Stimulated activated CD4-positive, alpha-beta T cell treated with anti-CD3 and anti-CD28 coated beads, Interleukin-12 subunit alpha, Interleukin-12 subunit beta, amount 100 ng/mL, for 24 hours (primary cell): ENCODE measurements around the gene SNAI3.

Source experiments
- DNase-seq, 2 experiments: peaks; one replicate each; pipeline ENCODE4 v3.0.0-alpha.2; 2020; ENCODE audit warnings: low read depth in 2 of 2

SNAI3 gene

DNA sequence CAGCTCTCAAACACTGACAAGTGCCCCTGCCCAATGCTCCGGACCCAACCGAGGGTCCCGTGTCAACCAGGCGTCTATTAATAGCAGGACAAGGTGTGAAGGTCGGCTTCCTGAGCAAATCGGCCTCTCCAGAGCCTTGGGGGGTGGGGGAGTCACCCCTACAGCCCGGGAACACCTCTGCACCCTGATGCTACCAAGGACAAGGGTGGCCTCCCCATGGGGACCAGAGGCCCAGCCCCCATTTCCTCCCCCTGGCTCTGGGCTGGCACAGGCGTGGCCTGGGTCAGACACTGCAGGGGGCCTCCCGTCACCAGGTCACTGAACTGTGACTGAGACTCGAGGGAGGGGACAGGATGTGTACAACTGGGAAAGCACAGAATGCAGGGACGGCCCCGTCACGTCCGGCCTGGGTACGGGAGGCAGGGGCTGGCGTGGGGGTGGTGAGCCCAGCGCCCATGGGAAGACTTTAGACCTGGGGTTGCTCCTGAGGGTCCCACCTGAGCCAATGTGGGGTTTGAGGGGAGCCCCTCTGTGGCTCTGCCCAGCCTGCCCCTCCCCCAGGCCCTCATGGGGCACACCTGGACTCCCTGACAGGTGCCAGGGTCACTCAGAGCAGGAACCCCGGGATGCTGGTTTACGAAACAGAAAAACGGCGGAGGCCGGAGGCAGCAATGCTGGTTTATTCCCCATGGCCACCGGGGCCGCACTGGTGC is 34.9 kb downstream of the SNAI3 start:
- DNase-seq: peak; percentile 54 to 84

GRCh38 chr16:88650749-88651275 is 35.5 kb downstream of the SNAI3 start, which contains the start of gene CYBA:
TSS of gene CYBA (minus strand) at chr16:88651053. CDS start at chr16:88651013, 40 bp downstream.
- peak; percentile 68 to 81 for DNase-seq

GRCh38 chr16:88649924-88650748 is 36.2 kb downstream of the SNAI3 start:
- DNase-seq: no peak

- DNase-seq: no peak
These were observed 36.9 kb downstream of the SNAI3 start for GRCh38 chr16:88649195-88649923.

GRCh38 chr16:88647178-88648070 is 38.9 kb downstream of the SNAI3 start:
- no peak for DNase-seq

DNA sequence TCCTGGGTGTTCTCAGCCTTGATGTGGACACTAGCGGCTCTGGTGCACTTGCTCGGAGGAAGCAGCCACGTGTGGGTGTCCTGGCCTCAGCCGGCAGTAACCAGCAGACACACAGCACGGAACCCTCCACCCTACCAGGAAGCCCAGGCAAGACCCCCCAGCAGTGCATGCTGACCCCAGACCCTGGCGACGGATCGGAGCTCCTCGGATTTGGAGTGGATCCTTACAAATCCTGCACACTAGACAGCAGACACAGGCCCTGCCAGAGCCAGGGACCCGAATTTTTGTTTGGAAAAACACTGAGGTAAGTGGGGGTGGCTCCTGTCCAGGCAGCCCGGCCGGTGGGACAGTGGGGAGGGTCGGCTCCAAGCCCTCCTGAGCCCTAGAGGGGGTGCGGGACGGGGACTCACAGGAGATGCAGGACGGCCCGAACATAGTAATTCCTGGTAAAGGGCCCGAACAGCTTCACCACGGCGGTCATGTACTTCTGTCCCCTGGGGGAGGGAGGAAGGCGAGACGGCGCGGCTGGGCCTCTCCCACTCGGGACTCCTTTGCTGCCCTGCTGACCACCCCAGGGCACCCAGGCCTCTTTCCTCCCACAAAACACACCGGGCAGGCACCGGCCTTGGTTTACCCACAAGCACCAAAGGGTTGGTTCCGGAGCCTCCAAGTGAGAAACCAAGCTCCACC is 39.8 kb downstream of the SNAI3 start:
- no peak for DNase-seq

- no peak for DNase-seq
These were observed 40.4 kb downstream of the SNAI3 start for GRCh38 chr16:88645941-88646340.

GRCh38 chr16:88645455-88645854 is 40.9 kb downstream of the SNAI3 start:
- DNase-seq: no peak

DNA sequence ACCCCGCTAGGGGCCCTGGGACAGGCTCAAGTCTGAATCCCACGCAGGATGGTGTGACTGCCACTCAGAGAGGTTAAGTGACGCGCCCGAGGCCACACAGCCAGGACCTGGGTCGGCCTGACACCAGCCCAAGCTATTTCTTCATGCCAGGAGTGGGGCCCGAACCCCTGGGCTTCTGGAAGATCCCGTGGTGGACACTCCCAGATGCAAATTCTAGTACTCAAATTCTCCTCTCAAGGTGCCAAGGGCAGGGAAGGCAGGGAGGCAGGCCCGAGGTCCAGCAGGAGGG is 42.7 kb downstream of the SNAI3 start:
- DNase-seq: no peak

DNA sequence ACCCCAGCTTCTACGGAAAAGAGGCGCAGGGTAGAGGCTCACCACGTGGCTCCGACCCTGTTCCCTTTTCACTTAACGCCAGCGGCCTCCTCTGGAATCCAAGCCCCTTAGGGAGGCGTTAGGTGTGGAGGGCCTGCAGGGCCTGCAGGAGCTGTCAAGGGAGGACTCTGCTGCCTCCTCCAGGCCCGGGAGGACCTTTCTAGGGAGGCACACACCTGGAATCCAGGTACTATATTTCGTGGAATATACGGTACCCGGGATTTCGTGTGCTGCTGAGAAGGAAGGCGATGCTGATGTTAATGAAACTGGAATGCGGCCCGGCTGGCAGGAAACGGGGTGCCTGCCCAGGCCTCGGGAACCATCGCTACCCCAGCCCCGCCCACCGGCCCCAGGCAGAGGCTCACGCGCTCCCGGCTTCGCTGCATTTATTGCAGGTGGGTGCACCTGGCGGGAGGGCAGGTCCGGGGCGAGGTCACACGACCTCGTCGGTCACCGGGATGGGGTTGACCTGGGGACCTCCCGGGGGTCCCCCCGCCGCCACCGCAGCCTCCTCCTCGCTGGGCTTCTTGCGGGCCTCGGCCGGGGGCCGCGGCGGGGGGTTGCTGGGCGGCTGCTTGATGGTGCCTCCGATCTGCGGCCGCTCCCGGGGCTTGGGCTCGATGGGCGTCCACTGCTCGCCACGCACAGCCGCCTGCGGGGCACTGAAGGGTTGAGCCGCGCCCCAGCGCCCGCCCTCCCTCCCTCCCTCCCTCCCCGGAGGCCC is 43.2 kb downstream of the SNAI3 start:
- no peak for DNase-seq

DNA sequence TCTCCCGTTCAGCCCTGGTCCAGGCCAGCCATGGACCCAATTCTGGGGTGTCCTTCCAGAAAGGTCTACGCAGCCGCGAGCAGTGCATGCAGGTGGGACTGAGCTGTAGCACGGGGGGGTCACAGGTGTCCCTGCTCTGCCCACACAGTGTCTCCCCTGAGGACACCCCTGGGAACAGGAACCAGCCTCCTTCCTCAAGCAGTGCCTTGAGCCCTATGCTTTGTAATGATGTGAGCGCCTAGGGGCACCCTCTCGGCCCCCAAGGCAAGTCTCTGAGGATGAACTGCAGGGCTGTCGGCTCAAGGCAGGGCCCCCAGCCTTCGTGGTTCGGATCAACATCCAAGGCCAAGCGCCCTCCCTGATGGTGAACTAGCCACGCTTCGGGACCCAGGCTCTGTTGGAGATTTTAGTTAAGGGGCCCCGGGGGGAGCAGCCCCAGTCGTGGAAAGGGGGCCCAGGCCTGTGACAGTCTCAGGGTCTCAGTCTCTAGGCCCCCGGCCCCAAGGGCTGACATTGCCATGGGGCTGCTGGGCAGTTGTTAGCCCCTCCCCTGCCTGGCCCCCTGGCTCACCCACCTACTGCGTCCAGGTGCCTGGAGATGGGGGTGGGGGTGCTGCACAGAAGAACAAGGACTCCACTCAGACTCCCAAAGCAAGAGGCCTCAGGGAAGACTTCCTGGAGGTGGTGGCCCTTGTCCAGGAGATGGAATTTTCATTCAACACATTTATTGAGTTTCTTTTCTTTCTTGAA is 45.6 kb downstream of the SNAI3 start:
- no peak for DNase-seq

DNA sequence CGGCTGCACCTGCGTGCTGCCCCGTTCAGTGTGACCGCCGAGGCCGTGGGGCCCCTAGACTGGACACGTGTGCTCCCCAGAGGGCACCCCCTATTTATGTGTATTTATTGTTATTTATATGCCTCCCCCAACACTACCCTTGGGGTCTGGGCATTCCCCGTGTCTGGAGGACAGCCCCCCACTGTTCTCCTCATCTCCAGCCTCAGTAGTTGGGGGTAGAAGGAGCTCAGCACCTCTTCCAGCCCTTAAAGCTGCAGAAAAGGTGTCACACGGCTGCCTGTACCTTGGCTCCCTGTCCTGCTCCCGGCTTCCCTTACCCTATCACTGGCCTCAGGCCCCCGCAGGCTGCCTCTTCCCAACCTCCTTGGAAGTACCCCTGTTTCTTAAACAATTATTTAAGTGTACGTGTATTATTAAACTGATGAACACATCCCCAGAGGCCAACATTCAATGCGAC is 46.2 kb downstream of the SNAI3 start:
- no peak for DNase-seq

DNA sequence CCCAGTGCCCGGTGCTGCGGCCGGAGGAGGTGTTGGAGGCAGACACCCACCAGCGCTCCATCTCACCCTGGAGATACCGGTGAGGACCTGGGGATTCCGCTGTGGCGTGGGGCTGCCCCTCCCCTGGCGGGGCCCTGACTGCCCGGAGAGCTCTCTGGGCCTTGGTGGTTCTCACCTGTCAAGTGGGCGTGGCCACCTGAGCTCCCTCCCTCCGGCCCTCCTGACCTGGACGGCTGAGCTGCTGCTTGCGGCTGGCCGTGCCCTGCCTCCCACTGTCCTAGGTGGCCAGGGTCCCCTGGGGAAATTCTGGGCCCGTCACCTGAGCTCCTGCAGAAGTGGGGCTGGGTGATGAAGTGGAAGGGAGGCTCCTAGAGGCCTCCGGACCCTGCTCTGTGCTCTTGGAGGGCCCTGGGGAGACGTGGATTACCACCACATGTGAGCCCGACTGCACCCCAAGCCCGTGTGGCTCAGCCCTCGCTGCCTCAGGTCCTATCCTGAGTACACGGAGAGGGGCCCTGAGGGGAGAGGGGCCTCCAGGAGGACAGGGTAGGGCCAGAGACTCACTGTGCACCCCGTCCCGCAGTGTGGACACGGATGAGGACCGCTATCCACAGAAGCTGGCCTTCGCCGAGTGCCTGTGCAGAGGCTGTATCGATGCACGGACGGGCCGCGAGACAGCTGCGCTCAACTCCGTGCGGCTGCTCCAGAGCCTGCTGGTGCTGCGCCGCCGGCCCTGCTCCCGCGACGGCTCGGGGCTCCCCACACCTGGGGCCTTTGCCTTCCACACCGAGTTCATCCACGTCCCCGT is 46.9 kb downstream of the SNAI3 start:
- no peak for DNase-seq

DNA sequence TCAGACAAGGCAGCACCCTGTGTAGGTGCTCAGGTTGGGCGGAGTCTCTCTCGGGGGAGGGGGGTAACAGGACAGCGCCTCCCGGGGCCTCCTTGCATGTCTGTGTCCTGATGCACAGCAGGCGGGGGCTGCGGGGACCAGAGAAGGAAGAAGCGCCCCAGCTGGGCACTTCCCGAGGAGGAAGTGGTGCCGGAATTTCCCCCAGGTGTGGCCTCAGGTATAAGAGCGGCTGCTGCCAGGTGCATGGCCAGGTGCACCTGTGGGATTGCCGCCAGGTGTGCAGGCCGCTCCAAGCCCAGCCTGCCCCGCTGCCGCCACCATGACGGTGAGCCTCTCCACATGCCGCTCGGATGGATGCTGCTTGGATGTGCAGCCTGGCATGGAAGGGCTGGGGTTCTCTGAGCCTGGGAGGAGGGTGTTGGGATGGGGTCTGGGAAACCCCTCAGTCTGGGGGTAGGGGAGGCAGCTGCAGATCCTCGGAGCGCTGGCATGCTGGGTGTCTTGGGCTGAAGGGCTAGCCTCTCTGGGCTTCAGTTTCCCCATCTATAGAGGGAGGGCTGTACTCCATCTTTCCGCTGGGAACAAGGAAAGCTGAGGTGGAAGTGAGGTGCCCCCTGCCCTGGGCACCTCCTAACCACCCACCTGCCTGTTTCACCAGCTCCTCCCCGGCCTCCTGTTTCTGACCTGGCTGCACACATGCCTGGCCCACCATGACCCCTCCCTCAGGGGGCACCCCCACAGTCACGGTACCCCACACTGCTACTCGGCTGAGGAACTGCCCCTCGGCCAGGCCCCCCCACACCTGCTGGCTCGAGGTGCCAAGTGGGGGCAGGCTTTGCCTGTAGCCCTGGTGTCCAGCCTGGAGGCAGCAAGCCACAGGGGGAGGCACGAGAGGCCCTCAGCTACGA is 47.7 kb downstream of the SNAI3 start, which contains the start of gene IL17C:
IL17C (plus strand) TSS at position 250 of the 908 bp plus-strand sequence; CDS start at position 320, 70 bp downstream.
- no peak for DNase-seq

- DNase-seq: no peak
These were observed 49.6 kb downstream of the SNAI3 start for GRCh38 chr16:88636488-88637265.

GRCh38 chr16:88635671-88636319 is 50.5 kb downstream of the SNAI3 start:
- no peak for DNase-seq
